Subcutaneous adipose tissue (tissue), 4 donors: Measurements from ENCODE around the gene SERPINA5. TPM values are rescaled to one million over a fixed set of nuclear protein-coding genes. Genes with fewer than 3 reads are reported as not detected.

Experiments used
- CTCF ChIP-seq: fragments of 450-650 bp; IDR thresholded peaks from one replicate; pipeline ENCODE4 v1.5.1; 2016; ENCODE audit warnings: low read depth, mild to moderate bottlenecking, control low read depth, antibody characterized with exemption, moderate library complexity
- total RNA-seq, 4 donors: library from RNA; depleted of rRNA; stranded (reverse); fragments of >200 nt; gene quantifications; one replicate each; pipeline ENCODE4 v1.1.0, GENCODE V29; 2016

SERPINA5 gene
- total RNA-seq, 4 donors from 2014 or later = 2.0 to 5.5 (median 3.2) TPM

GRCh38 chr14:94630396-94630795 is 49.2 kb downstream of the SERPINA5 start:
- no peak for TF ChIP-seq CTCF

GRCh38 chr14:94631050-94631449 is 49.8 kb downstream of the SERPINA5 start:
- no peak for TF ChIP-seq CTCF

- no peak for TF ChIP-seq CTCF
Measured at GRCh38 chr14:94631536-94632304, 50.5 kb downstream of the SERPINA5 start.

GRCh38 chr14:94632305-94632590 is 51.0 kb downstream of the SERPINA5 start:
- TF ChIP-seq CTCF = no peak

- TF ChIP-seq CTCF = no peak
Measured at GRCh38 chr14:94633121-94633520, 51.9 kb downstream of the SERPINA5 start.

GRCh38 chr14:94635154-94635553 is 53.9 kb downstream of the SERPINA5 start:
- TF ChIP-seq CTCF = no peak

- no peak for TF ChIP-seq CTCF
Measured at GRCh38 chr14:94636744-94637412, 55.7 kb downstream of the SERPINA5 start.
